AML-193 (cell line): ENCODE results near the gene DLK1.

ENCODE experiments used
- DNase-seq, 2 experiments: peaks; one replicate each; lab custom pipeline; 2025; lab: John Stamatoyannopoulos, UW

The DLK1 gene

GRCh38 chr14:100693877-100694578 is 32.7 kb upstream of the DLK1 start:
- no peak for DNase-seq

GRCh38 chr14:100694579-100695422 is 31.9 kb upstream of the DLK1 start:
- DNase-seq = no peak

GRCh38 chr14:100695423-100695738 is 31.3 kb upstream of the DLK1 start:
- no peak for DNase-seq

GRCh38 chr14:100696008-100696407 is 30.7 kb upstream of the DLK1 start:
- no peak for DNase-seq

GRCh38 chr14:100696590-100696989 is 30.1 kb upstream of the DLK1 start:
- DNase-seq = no peak

GRCh38 chr14:100698066-100698465 is 28.6 kb upstream of the DLK1 start:
- DNase-seq = no peak

GRCh38 chr14:100698666-100699448 is 27.8 kb upstream of the DLK1 start:
- no peak for DNase-seq

- no peak for DNase-seq
Measured at GRCh38 chr14:100701314-100701713, 25.4 kb upstream of the DLK1 start.

- no peak for DNase-seq
Measured at GRCh38 chr14:100702590-100702989, 24.1 kb upstream of the DLK1 start.

- no peak for DNase-seq
Measured at GRCh38 chr14:100703386-100704220, 23.1 kb upstream of the DLK1 start.

GRCh38 chr14:100706200-100706599 is 20.5 kb upstream of the DLK1 start:
- DNase-seq = no peak

GRCh38 chr14:100706860-100707259 is 19.8 kb upstream of the DLK1 start:
- no peak for DNase-seq

- DNase-seq = no peak
Measured at GRCh38 chr14:100708425-100709288, 18.0 kb upstream of the DLK1 start.

- no peak for DNase-seq
Measured at GRCh38 chr14:100709289-100710284, 17.1 kb upstream of the DLK1 start.

- no peak for DNase-seq
Measured at GRCh38 chr14:100710391-100710790, 16.3 kb upstream of the DLK1 start.

- DNase-seq = no peak
Measured at GRCh38 chr14:100710826-100711462, 15.7 kb upstream of the DLK1 start.

- DNase-seq = no peak
Measured at GRCh38 chr14:100711493-100711892, 15.2 kb upstream of the DLK1 start.

- no peak for DNase-seq
Measured at GRCh38 chr14:100712490-100712889, 14.2 kb upstream of the DLK1 start.

- DNase-seq = no peak
Measured at GRCh38 chr14:100713705-100714104, 13.0 kb upstream of the DLK1 start.
